Nephron progenitor cell (in vitro differentiated cells): Measurements from ENCODE around the gene CHI3L2.

Source experiments
- DNase-seq: peaks from one replicate; pipeline ENCODE4 v3.0.0; 2021
- H3K27ac Mint-ChIP-seq: 2 replicates; pipeline ENCODE4 v1.8.0; 2021; ENCODE audit warnings: mild to moderate bottlenecking, moderate library complexity, mixed read lengths
- H3K27me3 Mint-ChIP-seq: 2 replicates; pipeline ENCODE4 v1.8.0; 2021; ENCODE audit warnings: mild to moderate bottlenecking, low read depth, mixed read lengths; ENCODE audit not compliant: poor library complexity
- H3K36me3 Mint-ChIP-seq: 2 replicates; pipeline ENCODE4 v1.8.0; 2021; ENCODE audit warnings: low read depth, mixed read lengths
- H3K4me1 Mint-ChIP-seq: 2 replicates; pipeline ENCODE4 v1.8.0; 2021; ENCODE audit warnings: mixed read lengths
- H3K4me3 Mint-ChIP-seq: 2 replicates; pipeline ENCODE4 v1.8.0; 2021; ENCODE audit warnings: mild to moderate bottlenecking, moderate library complexity, mixed read lengths
- H3K9me3 Mint-ChIP-seq: 2 replicates; pipeline ENCODE4 v1.8.0; 2021; ENCODE audit warnings: mild to moderate bottlenecking, moderate library complexity, mixed read lengths
- TF ChIP-seq, protein P1 (sequence below): fragments of 200-600 bp; sonication (generic); IDR thresholded peaks from 2 replicates; pipeline ENCODE4 v1.5.0; 2021; ENCODE audit warnings: antibody characterized with exemption

CHI3L2 gene

DNA sequence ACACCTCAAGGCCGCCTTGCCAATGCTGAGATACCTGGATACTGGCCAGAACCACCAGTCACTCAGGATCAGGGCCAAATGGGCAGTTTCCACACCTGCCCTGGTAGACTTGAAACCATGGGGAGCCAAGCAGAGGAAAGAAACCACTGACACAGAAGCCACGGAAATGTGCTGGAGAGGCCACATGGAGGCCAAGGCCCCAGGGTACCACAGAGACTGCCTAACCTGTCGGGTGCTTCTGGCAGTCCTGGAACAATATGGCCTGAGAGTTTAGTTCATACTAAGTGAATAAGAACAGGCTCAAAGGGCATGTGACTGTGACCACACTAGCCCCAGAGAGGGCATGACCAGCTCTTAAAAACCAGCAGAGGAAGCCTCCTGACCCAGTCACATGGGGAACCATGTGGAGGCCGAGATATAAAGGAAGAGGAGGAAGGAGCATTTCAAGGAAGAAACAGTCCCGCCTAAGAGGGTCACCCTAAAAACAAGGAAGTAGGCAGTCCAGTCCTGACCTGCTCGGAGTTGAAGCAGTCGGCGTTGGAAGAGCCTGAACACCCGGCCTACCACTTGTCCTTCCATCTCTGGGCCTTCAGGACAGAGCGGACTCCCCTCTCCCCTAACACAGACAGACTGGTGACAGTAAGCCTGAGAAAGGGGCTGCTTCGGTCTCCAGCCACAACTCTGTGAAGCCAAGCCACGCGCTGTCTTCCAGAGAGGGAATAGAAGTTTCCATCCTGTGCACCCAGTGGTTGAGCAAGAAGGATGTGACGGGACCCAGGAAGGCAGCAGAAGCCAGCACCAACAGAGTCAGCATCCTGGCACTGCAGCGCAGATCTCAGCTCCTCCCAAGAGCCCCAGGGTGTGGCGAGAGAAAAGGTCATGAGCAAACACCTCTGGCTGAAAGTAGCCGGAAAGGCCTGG, 27.4 kb upstream of the CHI3L2 start, which contains the start of gene DENND2D:
Gene DENND2D (minus strand): TSS at position 766 of the 921 bp plus-strand sequence. CDS start 187 bp downstream, at position 579.
- H3K36me3 Mint-ChIP-seq: no peaks in the 10 kb centered on the region
- TF ChIP-seq, protein P1, sequence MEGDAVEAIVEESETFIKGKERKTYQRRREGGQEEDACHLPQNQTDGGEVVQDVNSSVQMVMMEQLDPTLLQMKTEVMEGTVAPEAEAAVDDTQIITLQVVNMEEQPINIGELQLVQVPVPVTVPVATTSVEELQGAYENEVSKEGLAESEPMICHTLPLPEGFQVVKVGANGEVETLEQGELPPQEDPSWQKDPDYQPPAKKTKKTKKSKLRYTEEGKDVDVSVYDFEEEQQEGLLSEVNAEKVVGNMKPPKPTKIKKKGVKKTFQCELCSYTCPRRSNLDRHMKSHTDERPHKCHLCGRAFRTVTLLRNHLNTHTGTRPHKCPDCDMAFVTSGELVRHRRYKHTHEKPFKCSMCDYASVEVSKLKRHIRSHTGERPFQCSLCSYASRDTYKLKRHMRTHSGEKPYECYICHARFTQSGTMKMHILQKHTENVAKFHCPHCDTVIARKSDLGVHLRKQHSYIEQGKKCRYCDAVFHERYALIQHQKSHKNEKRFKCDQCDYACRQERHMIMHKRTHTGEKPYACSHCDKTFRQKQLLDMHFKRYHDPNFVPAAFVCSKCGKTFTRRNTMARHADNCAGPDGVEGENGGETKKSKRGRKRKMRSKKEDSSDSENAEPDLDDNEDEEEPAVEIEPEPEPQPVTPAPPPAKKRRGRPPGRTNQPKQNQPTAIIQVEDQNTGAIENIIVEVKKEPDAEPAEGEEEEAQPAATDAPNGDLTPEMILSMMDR: no peak
- H3K9me3 Mint-ChIP-seq: peaks cover 6% of the 10 kb centered on the region
- peaks cover 40% of the 10 kb centered on the region for H3K27me3 Mint-ChIP-seq
- no peak within 1 kb of the TSS for H3K4me3 Mint-ChIP-seq
- H3K4me1 Mint-ChIP-seq: peaks cover 9% of the 10 kb centered on the region
- no peak within 1 kb of the TSS for H3K27ac Mint-ChIP-seq
- no peak for DNase-seq

DNA sequence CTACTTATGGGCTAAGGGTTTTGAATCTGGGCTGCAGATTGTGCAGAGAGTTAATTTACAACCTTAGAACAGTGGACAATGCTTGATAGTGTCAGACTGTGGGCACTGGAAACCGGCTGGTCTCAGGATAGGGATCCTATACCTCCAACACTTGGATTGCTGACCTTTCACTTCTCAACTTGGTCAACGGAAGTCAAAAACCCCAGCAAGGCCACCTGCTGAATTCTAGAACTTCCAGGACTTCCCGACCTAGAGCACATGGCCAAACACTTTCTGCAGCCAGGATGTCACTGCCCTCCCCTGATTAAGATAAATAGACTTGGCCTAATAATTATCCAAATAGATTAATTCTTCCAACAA, 26.7 kb upstream of the CHI3L2 start:
- H3K4me3 Mint-ChIP-seq: no peak overlapping the region

DNA sequence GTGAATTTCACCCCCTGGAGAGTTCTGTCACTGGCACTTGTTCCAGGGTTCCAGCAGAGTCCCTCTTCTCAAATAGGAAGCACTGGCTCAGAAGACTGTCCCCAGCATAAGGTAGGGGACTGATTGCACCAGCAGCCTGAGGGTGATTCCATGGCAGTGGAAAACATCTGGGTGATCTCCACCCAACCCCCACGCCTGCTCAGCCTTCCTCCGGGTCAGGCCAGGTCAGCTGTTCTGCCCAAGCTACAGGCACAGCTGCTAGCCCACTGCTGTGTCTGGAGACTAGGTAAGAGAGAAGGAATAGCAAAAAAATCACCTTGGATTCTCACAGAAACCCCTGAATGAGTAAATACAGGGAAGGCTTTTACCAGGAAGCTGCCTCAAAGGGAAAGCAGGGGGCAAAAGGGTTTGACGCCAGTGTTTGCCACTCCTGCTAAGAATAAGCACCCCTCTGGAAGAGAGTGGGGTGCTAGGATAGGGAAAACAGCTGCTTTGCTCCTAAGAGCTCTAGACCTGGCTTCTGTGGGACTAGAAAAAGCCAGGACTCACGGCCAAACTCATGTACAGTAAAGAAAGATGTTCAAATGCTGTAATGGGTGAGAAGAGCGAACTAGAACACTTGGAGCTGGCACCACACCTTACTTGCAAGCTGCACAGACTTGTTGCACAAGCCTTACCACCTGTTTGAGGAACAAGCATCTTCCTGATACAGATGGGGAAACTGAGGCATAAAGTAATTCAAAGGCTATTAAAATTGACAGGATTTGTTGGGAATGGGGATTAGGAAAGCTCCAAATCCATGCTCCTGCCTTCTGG, 26.0 kb upstream of the CHI3L2 start:
- TF ChIP-seq, protein P1: no peak
- H3K9me3 Mint-ChIP-seq: peaks cover 6% of the 10 kb centered on the region
- H3K4me3 Mint-ChIP-seq: no peak overlapping the region
- no peaks in the 10 kb centered on the region for H3K36me3 Mint-ChIP-seq
- H3K27ac Mint-ChIP-seq: no peak overlapping the region
- no peak for DNase-seq
- peaks cover 48% of the 10 kb centered on the region for H3K27me3 Mint-ChIP-seq
- peaks cover 10% of the 10 kb centered on the region for H3K4me1 Mint-ChIP-seq

More for the DNA sequence above, 26.7 kb upstream of the CHI3L2 start:
- Mint-ChIP-seq H3K36me3 (no peaks in the 10 kb centered on the region), H3K27me3 (peaks cover 46% of the 10 kb centered on the region), H3K4me1 (peaks cover 10% of the 10 kb centered on the region), H3K9me3 (peaks cover 6% of the 10 kb centered on the region), H3K27ac (no peak overlapping the region)
- no peak for DNase-seq
- TF ChIP-seq, protein P1: no peak

DNA sequence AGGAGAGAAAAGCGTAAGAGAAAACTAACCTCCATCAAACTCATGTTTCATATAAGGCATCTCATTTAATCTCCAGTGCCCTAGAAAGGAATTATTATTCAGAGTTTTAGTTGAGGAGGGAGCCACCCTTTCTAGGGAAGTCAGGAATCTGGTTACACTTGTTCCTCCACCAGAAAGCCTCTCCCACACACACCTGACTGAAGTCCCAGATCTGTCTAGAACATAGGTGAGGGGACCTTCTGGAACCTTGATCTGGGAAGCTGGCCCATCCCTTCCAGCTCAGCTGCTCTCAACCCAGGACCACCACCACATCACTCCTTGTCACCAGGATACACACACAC, 25.2 kb upstream of the CHI3L2 start:
- Mint-ChIP-seq H3K36me3 (no peaks in the 10 kb centered on the region), H3K27ac (no peak overlapping the region), H3K9me3 (peaks cover 6% of the 10 kb centered on the region), H3K27me3 (peaks cover 55% of the 10 kb centered on the region), H3K4me3 (no peak overlapping the region), H3K4me1 (peaks cover 10% of the 10 kb centered on the region)
- TF ChIP-seq, protein P1: no peak
- DNase-seq: no peak

DNA sequence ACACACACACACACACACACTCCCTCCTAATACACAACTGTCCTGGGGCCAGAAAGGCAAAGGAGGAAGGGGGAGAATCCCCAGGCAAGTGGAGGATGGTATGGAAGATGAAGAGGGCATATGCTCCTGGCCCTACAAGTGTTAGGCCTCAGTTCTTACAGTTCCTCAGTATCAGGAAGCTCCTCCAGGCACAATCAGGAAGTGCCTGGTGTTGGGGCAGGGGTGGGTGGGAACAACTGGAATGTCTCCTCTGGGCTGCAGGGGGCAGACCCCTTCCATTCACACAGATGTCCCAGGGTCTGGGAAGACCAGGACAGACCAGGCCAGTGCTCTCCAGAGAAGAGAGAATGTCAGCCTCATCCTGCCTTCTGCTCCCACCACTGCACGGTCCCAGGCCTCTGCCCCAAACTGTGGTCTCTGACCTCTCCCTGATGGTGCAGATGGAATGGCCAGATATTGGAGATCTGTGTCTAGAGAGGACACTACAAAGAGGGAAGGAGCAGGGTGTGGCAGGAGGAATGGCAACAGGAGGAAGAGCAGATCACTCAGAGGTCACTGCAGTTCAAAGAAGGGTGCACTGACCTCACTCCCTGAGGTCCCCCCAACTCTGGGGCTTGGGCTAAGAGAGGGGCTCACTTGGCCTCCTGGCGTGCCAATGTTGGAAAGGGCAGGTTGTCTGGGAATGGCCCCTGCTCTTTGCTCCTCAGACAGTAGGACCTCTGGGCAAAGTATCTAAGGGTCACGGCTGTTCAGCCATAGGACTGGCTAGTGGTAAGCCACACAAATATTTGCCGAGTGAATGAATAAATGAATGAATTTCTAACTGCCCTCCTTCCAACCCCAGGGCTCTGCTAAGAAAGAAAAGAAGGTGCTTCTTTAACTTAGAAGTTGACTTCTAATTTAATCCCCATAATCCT, 24.5 kb upstream of the CHI3L2 start:
- TF ChIP-seq, protein P1: no peak
- Mint-ChIP-seq H3K27ac (peak overlapping the region; percentile 92), H3K27me3 (peaks cover 61% of the 10 kb centered on the region), H3K9me3 (peaks cover 6% of the 10 kb centered on the region), H3K36me3 (no peaks in the 10 kb centered on the region), H3K4me1 (peaks cover 10% of the 10 kb centered on the region), H3K4me3 (peak overlapping the region; percentile 59)
- DNase-seq: no peak
